Uterus (tissue), 4 donors: ENCODE results near the gene ALDH1A1. TPM values are rescaled to one million over a fixed set of nuclear protein-coding genes. Genes with fewer than 3 reads are reported as not detected.

Experiments used
- DNase-seq, 2 donors: peaks; one replicate each; pipeline ENCODE4 v3.0.0-alpha.2; 2019 to 2020
- H3K27ac ChIP-seq, 2 donors: fragments of 200-600 bp; sonication (generic); 1 replicate in 1 of 2; 2 replicates in 1 of 2; pipeline ENCODE4 v1.5.1; 2016 to 2018
- H3K27me3 ChIP-seq, 2 donors: fragments of 200-600 bp; sonication (generic); one replicate each; pipeline ENCODE4 v1.5.1; 2018 to 2019; ENCODE audit warnings: control low read depth in 1 of 2
- H3K36me3 ChIP-seq, 2 donors: fragments of 200-600 bp; sonication (generic); one replicate each; pipeline ENCODE4 v1.5.1; 2019; ENCODE audit warnings: control low read depth in 1 of 2
- H3K4me1 ChIP-seq, 2 donors: fragments of 200-600 bp; sonication (generic); one replicate each; pipeline ENCODE4 v1.5.1; 2018 to 2019; ENCODE audit warnings: control low read depth in 1 of 2
- H3K4me3 ChIP-seq, 2 donors: fragments of 200-600 bp; sonication (generic); 1 replicate in 1 of 2; 2 replicates in 1 of 2; pipeline ENCODE4 v1.5.1; 2018 to 2019; ENCODE audit warnings: mild to moderate bottlenecking in 1 of 2
- H3K9me3 ChIP-seq, 2 donors: fragments of 200-600 bp; sonication (generic); one replicate each; pipeline ENCODE4 v1.5.1; 2019; ENCODE audit warnings: control low read depth in 1 of 2
- POLR2A ChIP-seq, 2 donors: fragments of 450-650 bp; IDR thresholded peaks; one replicate each; pipeline ENCODE4 v1.6.1; 2016; ENCODE audit warnings: antibody characterized with exemption in 2 of 2, mild to moderate bottlenecking in 1 of 2, moderate library complexity in 1 of 2
- intact Hi-C: fragments of 100-400 bp; cut with DNase I; formaldehyde crosslinking; loops from one replicate; pipeline ENCODE4 v1.15.1; 2023; ENCODE audit warnings: low total_unique reads
- total RNA-seq, 4 donors: library from RNA; depleted of rRNA in 3 of 4; stranded (reverse); fragments of >200 nt in 3 of 4; gene quantifications; one replicate each; pipeline versions ENCODE4 v1.1.0 to v1.2.4, GENCODE V29; 2014 to 2023
- TF ChIP-seq, protein P1 (sequence below), 4 experiments: fragments of 200-600 bp in 2 of 4; fragments of 450-650 bp in 2 of 4; sonication (generic) in 2 of 4; IDR thresholded peaks; one replicate each; pipeline ENCODE4 v1.5.1; 2016 to 2019; ENCODE audit warnings: antibody characterized with exemption in 4 of 4, mild to moderate bottlenecking in 2 of 4, moderate library complexity in 1 of 4
- donor health status: DM: yes; HTN: yes; CAD: no.

ALDH1A1 gene
- total RNA-seq, 4 donors from 2014 or later: 87.9 to 287 (median 166) TPM

DNA sequence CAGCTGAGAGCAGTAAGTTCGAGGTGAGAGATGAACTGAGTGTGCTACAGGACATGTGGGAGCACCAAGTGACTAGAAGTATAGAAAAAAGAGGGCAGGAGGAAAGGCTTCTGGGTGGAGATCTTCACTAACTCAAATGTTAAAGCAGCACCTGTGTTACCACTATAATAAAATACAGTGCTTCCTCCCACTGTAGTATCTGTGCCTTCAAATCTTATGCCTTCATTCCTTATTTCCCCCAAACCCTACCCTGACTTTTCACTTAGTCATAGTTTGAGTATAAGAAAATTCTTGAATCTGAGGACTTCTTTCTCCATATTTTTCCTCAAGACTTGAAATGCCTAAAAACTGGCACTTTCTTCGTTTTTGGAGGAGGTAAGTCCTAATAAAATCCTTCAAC is 61.8 kb downstream of the ALDH1A1 start:
- Histone ChIP-seq H3K36me3 (no peaks in the 10 kb centered on the region), H3K9me3 (no peaks in the 10 kb centered on the region), H3K4me1 (no peaks in the 10 kb centered on the region), H3K27me3 (no peaks in the 10 kb centered on the region), H3K27ac (no peak overlapping the region), H3K4me3 (no peak overlapping the region)
- no peak for DNase-seq
- intact Hi-C loops: no loop called here
- TF ChIP-seq, protein P1, sequence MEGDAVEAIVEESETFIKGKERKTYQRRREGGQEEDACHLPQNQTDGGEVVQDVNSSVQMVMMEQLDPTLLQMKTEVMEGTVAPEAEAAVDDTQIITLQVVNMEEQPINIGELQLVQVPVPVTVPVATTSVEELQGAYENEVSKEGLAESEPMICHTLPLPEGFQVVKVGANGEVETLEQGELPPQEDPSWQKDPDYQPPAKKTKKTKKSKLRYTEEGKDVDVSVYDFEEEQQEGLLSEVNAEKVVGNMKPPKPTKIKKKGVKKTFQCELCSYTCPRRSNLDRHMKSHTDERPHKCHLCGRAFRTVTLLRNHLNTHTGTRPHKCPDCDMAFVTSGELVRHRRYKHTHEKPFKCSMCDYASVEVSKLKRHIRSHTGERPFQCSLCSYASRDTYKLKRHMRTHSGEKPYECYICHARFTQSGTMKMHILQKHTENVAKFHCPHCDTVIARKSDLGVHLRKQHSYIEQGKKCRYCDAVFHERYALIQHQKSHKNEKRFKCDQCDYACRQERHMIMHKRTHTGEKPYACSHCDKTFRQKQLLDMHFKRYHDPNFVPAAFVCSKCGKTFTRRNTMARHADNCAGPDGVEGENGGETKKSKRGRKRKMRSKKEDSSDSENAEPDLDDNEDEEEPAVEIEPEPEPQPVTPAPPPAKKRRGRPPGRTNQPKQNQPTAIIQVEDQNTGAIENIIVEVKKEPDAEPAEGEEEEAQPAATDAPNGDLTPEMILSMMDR (IDR thresholded peaks at IDR 0.05): no peak
- no peak for TF ChIP-seq POLR2A (IDR thresholded peaks at IDR 0.05)

DNA sequence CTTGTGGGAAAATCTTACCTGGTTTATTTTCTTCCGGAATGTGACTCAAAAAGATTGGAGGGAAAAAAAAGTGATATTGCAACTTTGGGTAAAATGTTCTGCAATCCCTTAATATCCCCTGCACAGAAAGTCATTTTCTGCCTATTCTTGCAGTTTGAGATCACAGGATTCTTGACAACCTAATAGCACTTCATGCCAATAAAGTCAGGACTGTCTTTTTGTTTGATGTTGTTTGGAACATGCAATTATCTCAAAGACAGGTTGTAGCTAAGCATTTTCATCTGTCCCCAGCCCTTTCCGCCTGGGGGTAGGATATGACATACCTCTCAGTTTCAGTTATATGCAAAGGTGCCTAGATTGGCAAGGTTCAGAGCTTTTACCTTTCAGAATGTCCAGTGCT is 63.9 kb downstream of the ALDH1A1 start:
- H3K27me3 ChIP-seq: no peaks in the 10 kb centered on the region
- H3K36me3 ChIP-seq: no peaks in the 10 kb centered on the region
- intact Hi-C loops: no loop called here
- TF ChIP-seq, protein P1 (IDR thresholded peaks at IDR 0.05): no peak
- no peak for TF ChIP-seq POLR2A (IDR thresholded peaks at IDR 0.05)
- no peaks in the 10 kb centered on the region for H3K4me1 ChIP-seq
- no peak overlapping the region for H3K4me3 ChIP-seq
- H3K27ac ChIP-seq: no peak overlapping the region
- DNase-seq: no peak
- no peaks in the 10 kb centered on the region for H3K9me3 ChIP-seq

DNA sequence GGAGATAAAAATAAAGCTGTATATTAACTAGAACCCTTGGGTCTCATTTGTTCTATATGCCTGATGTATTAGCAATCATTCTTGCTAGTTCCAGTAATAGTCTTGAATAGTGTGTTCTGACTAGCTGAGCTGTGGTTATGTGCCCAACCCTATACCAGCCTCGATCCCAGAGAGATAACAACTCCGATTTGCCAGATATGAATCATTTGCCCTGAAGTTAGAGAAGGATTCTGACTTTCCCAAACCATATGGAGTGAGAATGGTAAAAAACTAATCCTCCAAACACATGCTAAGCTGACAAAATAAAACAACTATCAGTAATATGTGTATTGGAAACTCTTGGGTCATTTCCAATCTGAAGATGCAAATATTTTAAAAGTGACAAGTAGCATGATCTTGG is 64.8 kb downstream of the ALDH1A1 start:
- Histone ChIP-seq H3K4me3 (no peak overlapping the region), H3K27ac (no peak overlapping the region), H3K4me1 (no peaks in the 10 kb centered on the region), H3K27me3 (no peaks in the 10 kb centered on the region), H3K36me3 (no peaks in the 10 kb centered on the region), H3K9me3 (no peaks in the 10 kb centered on the region)
- TF ChIP-seq, protein P1 (IDR thresholded peaks at IDR 0.05): no peak
- TF ChIP-seq POLR2A (IDR thresholded peaks at IDR 0.05): no peak
- intact Hi-C loops: no loop called here
- DNase-seq: no peak

DNA sequence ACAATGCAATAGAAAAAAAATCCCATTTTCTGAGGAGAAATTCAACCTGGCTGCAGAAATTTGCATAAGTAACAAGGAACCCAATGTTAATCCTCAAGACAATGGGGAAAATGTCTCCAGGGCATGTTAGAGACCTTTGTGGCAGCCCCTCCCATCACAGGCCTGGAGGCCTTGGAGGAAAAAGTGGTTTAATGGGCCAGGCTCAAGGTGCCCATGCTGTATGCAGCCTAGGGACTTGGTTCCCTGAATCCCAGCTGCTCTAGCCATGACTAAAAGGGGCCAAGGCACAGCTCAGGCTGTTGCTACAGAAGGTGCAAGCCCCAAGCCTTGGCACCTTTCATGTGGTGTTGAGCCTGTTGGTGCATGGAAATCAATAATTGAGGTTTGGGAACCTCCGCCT is 66.5 kb downstream of the ALDH1A1 start:
- Histone ChIP-seq H3K36me3 (no peaks in the 10 kb centered on the region), H3K4me1 (no peaks in the 10 kb centered on the region), H3K4me3 (no peak overlapping the region), H3K27me3 (no peaks in the 10 kb centered on the region), H3K27ac (no peak overlapping the region), H3K9me3 (no peaks in the 10 kb centered on the region)
- DNase-seq: no peak
- TF ChIP-seq, protein P1 (IDR thresholded peaks at IDR 0.05): no peak
- TF ChIP-seq POLR2A (IDR thresholded peaks at IDR 0.05): no peak
- intact Hi-C loops: no loop called here

DNA sequence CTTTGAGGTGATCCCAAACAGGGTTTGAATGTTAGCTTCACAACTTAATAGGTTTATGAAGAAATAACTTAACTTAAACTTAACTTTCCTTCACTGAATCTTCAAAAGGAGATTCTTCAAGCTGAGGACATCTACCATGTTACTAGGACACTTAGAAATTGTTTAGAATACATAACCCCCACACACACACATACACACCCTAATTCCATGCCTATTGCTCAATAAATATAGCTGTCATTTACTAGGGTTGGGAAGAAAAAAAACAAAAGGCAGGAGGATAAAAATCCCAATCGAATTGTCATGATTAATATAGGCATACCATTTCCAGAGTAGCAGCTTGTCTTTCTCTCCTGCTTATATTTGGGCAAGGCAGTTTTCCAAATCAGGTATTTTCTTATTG is 68.3 kb downstream of the ALDH1A1 start:
- H3K27me3 ChIP-seq: no peaks in the 10 kb centered on the region
- no peak overlapping the region for H3K27ac ChIP-seq
- no peaks in the 10 kb centered on the region for H3K9me3 ChIP-seq
- no peaks in the 10 kb centered on the region for H3K4me1 ChIP-seq
- intact Hi-C loops: no loop called here
- no peaks in the 10 kb centered on the region for H3K36me3 ChIP-seq
- no peak overlapping the region for H3K4me3 ChIP-seq
- no peak for DNase-seq
- no peak for TF ChIP-seq POLR2A (IDR thresholded peaks at IDR 0.05)
- TF ChIP-seq, protein P1 (IDR thresholded peaks at IDR 0.05): no peak
